ENCODE measurements around the gene SPPL2C.

The SPPL2C gene

DNA sequence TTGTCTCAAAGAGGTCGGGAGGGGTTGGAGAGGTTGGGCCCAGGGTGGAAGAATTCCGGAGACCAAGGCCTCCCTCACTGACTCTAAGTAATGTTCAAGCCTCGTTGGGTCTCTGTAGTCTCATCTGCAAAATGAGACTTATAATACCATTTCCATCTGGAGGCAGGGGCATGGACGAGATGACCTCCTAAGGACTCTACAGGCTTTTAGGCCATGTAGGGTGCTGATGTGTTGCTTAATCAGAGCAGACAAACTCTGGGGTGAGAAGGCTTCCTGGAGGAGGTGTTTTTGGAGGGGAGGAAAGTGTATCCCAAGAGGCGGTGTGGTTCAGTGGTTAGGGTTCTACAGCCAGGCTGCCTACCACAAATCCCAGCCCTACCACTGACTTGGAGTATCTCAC is 3.1 kb downstream of the SPPL2C start:
- H3K4me3 ChIP-seq (ENCODE audit: low read depth, low read length): no peak overlapping the region
- TF ChIP-seq, protein P1, sequence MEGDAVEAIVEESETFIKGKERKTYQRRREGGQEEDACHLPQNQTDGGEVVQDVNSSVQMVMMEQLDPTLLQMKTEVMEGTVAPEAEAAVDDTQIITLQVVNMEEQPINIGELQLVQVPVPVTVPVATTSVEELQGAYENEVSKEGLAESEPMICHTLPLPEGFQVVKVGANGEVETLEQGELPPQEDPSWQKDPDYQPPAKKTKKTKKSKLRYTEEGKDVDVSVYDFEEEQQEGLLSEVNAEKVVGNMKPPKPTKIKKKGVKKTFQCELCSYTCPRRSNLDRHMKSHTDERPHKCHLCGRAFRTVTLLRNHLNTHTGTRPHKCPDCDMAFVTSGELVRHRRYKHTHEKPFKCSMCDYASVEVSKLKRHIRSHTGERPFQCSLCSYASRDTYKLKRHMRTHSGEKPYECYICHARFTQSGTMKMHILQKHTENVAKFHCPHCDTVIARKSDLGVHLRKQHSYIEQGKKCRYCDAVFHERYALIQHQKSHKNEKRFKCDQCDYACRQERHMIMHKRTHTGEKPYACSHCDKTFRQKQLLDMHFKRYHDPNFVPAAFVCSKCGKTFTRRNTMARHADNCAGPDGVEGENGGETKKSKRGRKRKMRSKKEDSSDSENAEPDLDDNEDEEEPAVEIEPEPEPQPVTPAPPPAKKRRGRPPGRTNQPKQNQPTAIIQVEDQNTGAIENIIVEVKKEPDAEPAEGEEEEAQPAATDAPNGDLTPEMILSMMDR (IDR thresholded peaks at IDR 0.05; ENCODE audit: low read depth, low read length, missing control alignments): no peak
- DNase-seq (ENCODE audit: low read depth): no peak

DNA sequence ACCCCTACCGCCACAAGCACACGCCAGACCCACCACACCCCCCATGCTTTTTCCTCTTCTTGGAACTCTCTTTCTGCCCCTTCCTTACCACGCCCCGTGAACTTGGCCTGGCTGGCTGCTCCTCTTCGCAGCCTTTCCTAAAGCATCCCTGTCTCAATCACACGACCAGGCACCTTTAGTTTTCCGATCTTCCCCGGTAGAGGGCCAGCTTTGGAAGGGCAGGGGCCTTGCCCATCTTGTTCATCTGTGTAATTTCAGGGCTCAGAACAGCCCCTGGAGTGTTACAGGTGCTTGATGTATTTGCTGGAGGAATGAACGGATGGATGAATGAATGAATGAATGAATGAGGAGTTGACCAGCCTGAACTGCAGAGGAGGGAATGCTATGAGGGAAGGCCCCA is 3.7 kb downstream of the SPPL2C start:
- DNase-seq (ENCODE audit: low read depth): no peak
- TF ChIP-seq, protein P1 (IDR thresholded peaks at IDR 0.05; ENCODE audit: low read depth, low read length, missing control alignments): no peak
- H3K4me3 ChIP-seq (ENCODE audit: low read depth, low read length): no peak overlapping the region

GRCh38 chr17:45848868-45849535 is 4.3 kb downstream of the SPPL2C start:
- DNase-seq (ENCODE audit: low read depth): no peak
- no peak overlapping the region for H3K4me3 ChIP-seq (ENCODE audit: low read depth, low read length)
- TF ChIP-seq, protein P1 (IDR thresholded peaks at IDR 0.05; ENCODE audit: low read depth, low read length, missing control alignments): no peak

DNA sequence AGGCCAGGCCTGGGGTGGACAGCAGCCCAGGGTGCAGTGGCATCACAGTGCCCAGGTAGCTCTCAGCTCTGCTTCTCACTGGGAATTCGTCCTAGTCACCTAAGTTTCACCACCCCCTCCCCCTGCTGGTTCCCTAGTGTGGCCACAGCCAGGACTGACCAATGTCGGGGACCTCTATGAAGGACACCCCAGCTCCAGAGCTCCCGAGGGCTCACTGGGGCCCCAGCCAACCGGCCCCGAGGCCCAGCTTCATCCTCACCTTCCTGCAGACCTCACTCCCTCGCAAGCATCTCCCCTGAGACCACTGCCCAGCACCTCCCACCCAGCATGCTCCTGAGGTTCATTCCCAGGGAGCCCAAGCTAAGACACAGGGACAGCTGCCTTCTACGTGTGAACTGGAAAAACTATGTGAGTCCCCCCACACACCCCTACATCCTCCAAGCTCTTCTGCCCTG is 4.9 kb downstream of the SPPL2C start:
- H3K4me3 ChIP-seq (ENCODE audit: low read depth, low read length): no peak overlapping the region
- no peak for DNase-seq (ENCODE audit: low read depth)
- TF ChIP-seq, protein P1 (IDR thresholded peaks at IDR 0.05; ENCODE audit: low read depth, low read length, missing control alignments): no peak

GRCh38 chr17:45850011-45850410 is 5.3 kb downstream of the SPPL2C start:
- DNase-seq (ENCODE audit: low read depth): no peak
- TF ChIP-seq, protein P1 (IDR thresholded peaks at IDR 0.05; ENCODE audit: low read depth, low read length, missing control alignments): no peak
- H3K4me3 ChIP-seq (ENCODE audit: low read depth, low read length): no peak overlapping the region

DNA sequence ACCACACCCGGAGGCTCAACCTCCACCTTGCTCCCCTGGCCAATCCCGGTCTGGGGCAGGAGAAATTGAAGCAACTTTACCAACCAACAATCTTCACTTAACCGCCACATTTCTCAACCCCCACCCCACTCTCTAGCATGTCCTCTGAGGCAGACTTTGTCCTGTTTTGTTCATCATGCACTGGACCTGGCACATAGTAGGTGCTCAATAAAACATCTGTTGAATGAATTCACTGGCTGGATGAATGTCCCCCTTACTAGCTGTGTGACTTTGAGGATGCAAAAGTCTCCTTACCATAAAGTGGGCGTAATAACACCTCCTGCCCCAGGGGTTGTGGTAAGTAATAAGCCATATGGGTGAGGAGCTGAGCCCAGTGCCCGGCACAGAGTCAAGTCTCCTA is 5.8 kb downstream of the SPPL2C start:
- TF ChIP-seq, protein P1 (IDR thresholded peaks at IDR 0.05; ENCODE audit: low read depth, low read length, missing control alignments): no peak
- DNase-seq (ENCODE audit: low read depth): no peak
- H3K4me3 ChIP-seq (ENCODE audit: low read depth, low read length): no peak overlapping the region

GRCh38 chr17:45851022-45851421 is 6.3 kb downstream of the SPPL2C start:
- TF ChIP-seq, protein P1 (IDR thresholded peaks at IDR 0.05; ENCODE audit: low read depth, low read length, missing control alignments): no peak
- no peak for DNase-seq (ENCODE audit: low read depth)
- no peak overlapping the region for H3K4me3 ChIP-seq (ENCODE audit: low read depth, low read length)

Data from GM12864 (cell line).